OCI-LY7 (cell line): ENCODE data around the gene GSE1. TPM values are rescaled to one million over a fixed set of nuclear protein-coding genes. Genes with fewer than 3 reads are reported as not detected.

Experiments
- BruUV-seq: library from RNA; stranded (reverse); fragments of 400-500 nt; replicated peaks from 2 replicates; lab custom pipeline; 2021; lab: Mats Ljungman, UMichigan
- CTCF ChIA-PET: fragments of 300-600 bp; sonication (Branson Sonifier 250); formaldehyde crosslinking; loops from one replicate; lab custom pipeline; 2022; ENCODE audit warnings: antibody characterized with exemption; ENCODE audit not compliant: unreplicated experiment; lab: Charles Lee
- POLR2A ChIA-PET: fragments of 300-600 bp; sonication (Branson Sonifier 250); formaldehyde crosslinking; loops from one replicate; lab custom pipeline; 2022; ENCODE audit warnings: antibody characterized with exemption; lab: Charles Lee
- DNase-seq: peaks from one replicate; pipeline ENCODE4 v3.0.0-alpha.2; 2015; ENCODE audit warnings: low spot score
- H2AFZ ChIP-seq: fragments of 200-600 bp; sonication (generic), shearing (Covaris generic); 2 replicates; pipeline ENCODE4 v1.6.1; 2014; ENCODE audit warnings: mild to moderate bottlenecking, antibody characterized with exemption, low read length, moderate library complexity
- H3K27ac ChIP-seq: fragments of 200-600 bp; sonication (generic); 2 replicates; pipeline ENCODE4 v1.5.1; 2014; ENCODE audit warnings: mixed run types, low read depth, mild to moderate bottlenecking, moderate library complexity, low read length, inconsistent platforms; ENCODE audit not compliant: poor library complexity, severe bottlenecking
- H3K36me3 ChIP-seq: fragments of 200-600 bp; sonication (generic); 2 replicates; pipeline ENCODE4 v1.6.1; 2014; ENCODE audit warnings: mild to moderate bottlenecking, antibody characterized with exemption, low read length, moderate library complexity, mixed read lengths; ENCODE audit not compliant: insufficient read depth
- H3K4me1 ChIP-seq: fragments of 200-600 bp; sonication (generic); 2 replicates; pipeline ENCODE4 v1.5.1; 2014; ENCODE audit warnings: mild to moderate bottlenecking, low read length; ENCODE audit not compliant: insufficient read depth, poor library complexity, severe bottlenecking
- H3K4me2 ChIP-seq: fragments of 200-600 bp; sonication (generic); 2 replicates; pipeline ENCODE4 v1.6.1; 2014; ENCODE audit warnings: mild to moderate bottlenecking, low read length
- H3K4me3 ChIP-seq: fragments of 200-600 bp; sonication (generic); 2 replicates; pipeline ENCODE4 v1.5.1; 2014; ENCODE audit warnings: mild to moderate bottlenecking, low read depth, low read length; ENCODE audit not compliant: poor library complexity, severe bottlenecking
- H3K79me2 ChIP-seq: fragments of 200-600 bp; sonication (generic); 2 replicates; pipeline ENCODE4 v1.6.1; 2016; ENCODE audit warnings: low read depth, mild to moderate bottlenecking, low read length, moderate library complexity, mixed read lengths; ENCODE audit not compliant: insufficient read depth
- H3K9me2 ChIP-seq: fragments of 200-600 bp; sonication (generic); 2 replicates; pipeline ENCODE4 v1.6.1; 2016; ENCODE audit warnings: mild to moderate bottlenecking, low read length, mixed read lengths; ENCODE audit not compliant: insufficient read depth
- H3K9me3 ChIP-seq: fragments of 200-600 bp; sonication (generic); 2 replicates; pipeline ENCODE4 v1.6.1; 2014; ENCODE audit warnings: mild to moderate bottlenecking, mixed run types, low read length, mixed read lengths
- H4K20me1 ChIP-seq: fragments of 200-600 bp; sonication (generic); 2 replicates; pipeline ENCODE4 v1.6.1; 2014; ENCODE audit warnings: mild to moderate bottlenecking, antibody characterized with exemption, low read length, moderate library complexity, mixed read lengths; ENCODE audit not compliant: insufficient read depth
- EZH2phosphoT487 ChIP-seq: fragments of 200-600 bp; sonication (generic); IDR thresholded peaks from 2 replicates; pipeline ENCODE4 v1.6.1; 2018; ENCODE audit warnings: low read depth, borderline replicate concordance, mild to moderate bottlenecking, mixed run types, antibody characterized with exemption, low read length, moderate library complexity, mixed read lengths
- intact Hi-C: fragments of 100-400 bp; cut with micrococcal nuclease; formaldehyde crosslinking; loops from one replicate; pipeline ENCODE4 v1.10.0; 2022; ENCODE audit not compliant: unreplicated experiment
- total RNA-seq, 2 experiments: library from RNA; depleted of rRNA in 1 of 2; stranded (reverse); fragments of >200 nt in 1 of 2; shearing (Covaris generic) in 1 of 2; gene quantifications; 2 replicates each; pipeline ENCODE4 v1.2.3, GENCODE V29; 2014 to 2022
- TF ChIP-seq, protein P1 (sequence below): fragments of 200-600 bp; sonication (generic); conservative IDR thresholded peaks from 2 replicates; pipeline ENCODE4 v1.5.1; 2014; ENCODE audit warnings: mild to moderate bottlenecking, antibody characterized with exemption, low read length, moderate library complexity, mixed read lengths

The GSE1 gene
- total RNA-seq, 2 experiments from 2014 or later: 30.9 to 66.6 TPM

- H3K9me3 ChIP-seq: no peaks in the 10 kb centered on the region; the same call in 1 of the 2 replicates
- no peaks in the 10 kb centered on the region for H4K20me1 ChIP-seq
- ChIA-PET POLR2A (no interaction called here), CTCF (no interaction called here)
- H3K36me3 ChIP-seq: peaks cover 21% of the 10 kb centered on the region
- no peaks in the 10 kb centered on the region for H3K4me1 ChIP-seq
- no peak overlapping the region for H2AFZ ChIP-seq
- intact Hi-C loops: no loop called here
- no peak for DNase-seq
- no peaks in the 10 kb centered on the region for H3K79me2 ChIP-seq
- H3K4me2 ChIP-seq: no peak overlapping the region
- no peak overlapping the region for H3K27ac ChIP-seq
- no peaks in the 10 kb centered on the region for H3K9me2 ChIP-seq
- no peak overlapping the region for H3K4me3 ChIP-seq
- no peak for TF ChIP-seq EZH2phosphoT487
- TF ChIP-seq, protein P1, sequence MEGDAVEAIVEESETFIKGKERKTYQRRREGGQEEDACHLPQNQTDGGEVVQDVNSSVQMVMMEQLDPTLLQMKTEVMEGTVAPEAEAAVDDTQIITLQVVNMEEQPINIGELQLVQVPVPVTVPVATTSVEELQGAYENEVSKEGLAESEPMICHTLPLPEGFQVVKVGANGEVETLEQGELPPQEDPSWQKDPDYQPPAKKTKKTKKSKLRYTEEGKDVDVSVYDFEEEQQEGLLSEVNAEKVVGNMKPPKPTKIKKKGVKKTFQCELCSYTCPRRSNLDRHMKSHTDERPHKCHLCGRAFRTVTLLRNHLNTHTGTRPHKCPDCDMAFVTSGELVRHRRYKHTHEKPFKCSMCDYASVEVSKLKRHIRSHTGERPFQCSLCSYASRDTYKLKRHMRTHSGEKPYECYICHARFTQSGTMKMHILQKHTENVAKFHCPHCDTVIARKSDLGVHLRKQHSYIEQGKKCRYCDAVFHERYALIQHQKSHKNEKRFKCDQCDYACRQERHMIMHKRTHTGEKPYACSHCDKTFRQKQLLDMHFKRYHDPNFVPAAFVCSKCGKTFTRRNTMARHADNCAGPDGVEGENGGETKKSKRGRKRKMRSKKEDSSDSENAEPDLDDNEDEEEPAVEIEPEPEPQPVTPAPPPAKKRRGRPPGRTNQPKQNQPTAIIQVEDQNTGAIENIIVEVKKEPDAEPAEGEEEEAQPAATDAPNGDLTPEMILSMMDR: no peak
- no TSS peak for BruUV-seq
Measured at GRCh38 chr16:85633438-85633743, 20.3 kb downstream of the GSE1 start.

DNA sequence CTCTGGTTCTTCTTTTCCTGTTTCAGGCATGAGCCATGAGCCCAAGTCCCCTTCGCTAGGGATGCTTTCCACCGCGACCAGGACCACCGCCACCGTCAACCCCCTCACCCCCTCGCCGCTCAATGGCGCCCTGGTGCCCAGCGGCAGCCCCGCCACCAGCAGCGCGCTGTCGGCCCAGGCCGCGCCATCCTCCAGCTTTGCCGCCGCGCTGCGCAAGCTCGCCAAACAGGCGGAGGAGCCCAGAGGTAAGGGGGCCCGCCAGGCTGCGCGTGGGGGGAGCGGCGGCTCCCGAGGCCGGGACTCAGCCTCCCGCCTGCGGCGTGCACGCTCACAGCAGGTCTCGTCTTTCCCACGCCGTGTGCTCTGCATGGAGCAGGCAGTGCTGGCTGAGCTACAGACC, 20.8 kb downstream of the GSE1 start:
- Histone ChIP-seq H3K4me2 (no peak overlapping the region), H3K27ac (no peak overlapping the region), H3K9me3 (no peaks in the 10 kb centered on the region; the same call in 1 of the 2 replicates), H4K20me1 (no peaks in the 10 kb centered on the region), H3K36me3 (peaks cover 16% of the 10 kb centered on the region), H3K79me2 (no peaks in the 10 kb centered on the region), H3K4me3 (no peak overlapping the region), H3K9me2 (no peaks in the 10 kb centered on the region), H2AFZ (no peak overlapping the region), H3K4me1 (no peaks in the 10 kb centered on the region)
- CTCF ChIA-PET: no interaction called here
- BruUV-seq: no TSS peak
- POLR2A ChIA-PET: no interaction called here
- intact Hi-C loops: no loop called here
- TF ChIP-seq, protein P1: no peak
- TF ChIP-seq EZH2phosphoT487: no peak
- no peak for DNase-seq

- no peaks in the 10 kb centered on the region for H4K20me1 ChIP-seq
- H3K79me2 ChIP-seq: no peaks in the 10 kb centered on the region
Measured at GRCh38 chr16:85634747-85635544, 21.8 kb downstream of the GSE1 start.

More at GRCh38 chr16:85634747-85635544, 21.8 kb downstream of the GSE1 start:
- no peak overlapping the region for H3K27ac ChIP-seq
- no peaks in the 10 kb centered on the region for H3K9me3 ChIP-seq
- CTCF ChIA-PET: interaction anchor here (0.6 kb wide), 1 partner anchor 381 kb away, joined by 3 read pairs; no protein-coding TSS in a partner anchor
- DNase-seq: no peak
- H3K4me1 ChIP-seq: no peaks in the 10 kb centered on the region
- POLR2A ChIA-PET: no interaction called here
- intact Hi-C loops: no loop called here
- no peak overlapping the region for H3K4me3 ChIP-seq
- H3K4me2 ChIP-seq: no peak overlapping the region
- BruUV-seq: no TSS peak
- H3K36me3 ChIP-seq: peaks cover 5% of the 10 kb centered on the region
- TF ChIP-seq EZH2phosphoT487: no peak
- TF ChIP-seq, protein P1: peak; percentile 66
- no peaks in the 10 kb centered on the region for H3K9me2 ChIP-seq
- H2AFZ ChIP-seq: no peak overlapping the region
